Left lung (tissue), 10 donors: ENCODE measurements around the gene PI4KA. TPM values are rescaled to one million over a fixed set of nuclear protein-coding genes. Genes with fewer than 3 reads are reported as not detected.
A peak's percentile ranks its signal among the peaks of the same experiment; 100 is the strongest.

Experiments
- ATAC-seq: fragments of 200-7000 bp; cut with Tn5 transposase; one replicate; pipeline ENCODE4 v1.9.1; 2020; ENCODE audit warnings: moderate library complexity
- DNase-seq, 4 donors: peaks; one replicate each; pipeline ENCODE4 v3.0.0-alpha.2; 2013 to 2020
- H3K27ac ChIP-seq, 2 donors: fragments of 200-600 bp; sonication (generic) in 1 of 2; one replicate each; pipeline versions ENCODE4 v1.5.0 to v1.8.0; 2020 to 2021
- H3K27me3 ChIP-seq, 2 donors: fragments of 200-600 bp; sonication (generic) in 1 of 2; one replicate each; pipeline versions ENCODE4 v1.5.0 to v1.8.0; 2020 to 2021
- H3K36me3 ChIP-seq, 2 donors: fragments of 200-600 bp; sonication (generic) in 1 of 2; one replicate each; pipeline versions ENCODE4 v1.5.0 to v1.8.0; 2020 to 2021
- H3K4me1 ChIP-seq, 2 donors: fragments of 200-600 bp; one replicate each; pipeline ENCODE4 v1.8.0; 2021
- H3K4me3 ChIP-seq, 2 donors: fragments of 200-600 bp; sonication (generic) in 1 of 2; one replicate each; pipeline versions ENCODE4 v1.5.0 to v1.8.0; 2020 to 2021; ENCODE audit warnings: mild to moderate bottlenecking in 1 of 2
- H3K9me3 ChIP-seq, 2 donors: fragments of 200-600 bp; sonication (generic) in 1 of 2; one replicate each; pipeline versions ENCODE4 v1.5.0 to v1.8.0; 2020 to 2021
- intact Hi-C, 2 donors: fragments of 100-400 bp; cut with DNase I; formaldehyde crosslinking; loops; one replicate each; pipeline versions ENCODE4 v1.11.2 to v1.14.2; 2022
- polyA plus RNA-seq, 6 donors: library from polyadenylated mRNA; unstranded; fragments of 120-200 nt; gene quantifications; one replicate each; pipeline ENCODE4 v1.2.1, GENCODE V29; 2013; ENCODE audit not compliant: insufficient read length in 6 of 6
- total RNA-seq, 2 donors: library from RNA; stranded (reverse); fragmentation: NEBNext Ultra II Directional; extraction: Animal tissue kit (Norgen Biotek cat#: 25700); gene quantifications; one replicate each; pipeline ENCODE4 v1.2.1, GENCODE V29; 2021
- TF ChIP-seq, protein P1 (sequence below), 2 donors: fragments of 200-600 bp; sonication (generic) in 1 of 2; IDR thresholded peaks; one replicate each; pipeline versions ENCODE4 v1.5.0 to v1.8.0; 2021; ENCODE audit warnings: antibody characterized with exemption in 2 of 2
- donor health status: DM: no; HTN: yes; CAD: no.
- donor health status: DM: no; HTN: no; CAD: no.

PI4KA gene
- total and polyA plus RNA-seq, 8 donors: 60.5 to 108 (median 70.0) TPM

DNA sequence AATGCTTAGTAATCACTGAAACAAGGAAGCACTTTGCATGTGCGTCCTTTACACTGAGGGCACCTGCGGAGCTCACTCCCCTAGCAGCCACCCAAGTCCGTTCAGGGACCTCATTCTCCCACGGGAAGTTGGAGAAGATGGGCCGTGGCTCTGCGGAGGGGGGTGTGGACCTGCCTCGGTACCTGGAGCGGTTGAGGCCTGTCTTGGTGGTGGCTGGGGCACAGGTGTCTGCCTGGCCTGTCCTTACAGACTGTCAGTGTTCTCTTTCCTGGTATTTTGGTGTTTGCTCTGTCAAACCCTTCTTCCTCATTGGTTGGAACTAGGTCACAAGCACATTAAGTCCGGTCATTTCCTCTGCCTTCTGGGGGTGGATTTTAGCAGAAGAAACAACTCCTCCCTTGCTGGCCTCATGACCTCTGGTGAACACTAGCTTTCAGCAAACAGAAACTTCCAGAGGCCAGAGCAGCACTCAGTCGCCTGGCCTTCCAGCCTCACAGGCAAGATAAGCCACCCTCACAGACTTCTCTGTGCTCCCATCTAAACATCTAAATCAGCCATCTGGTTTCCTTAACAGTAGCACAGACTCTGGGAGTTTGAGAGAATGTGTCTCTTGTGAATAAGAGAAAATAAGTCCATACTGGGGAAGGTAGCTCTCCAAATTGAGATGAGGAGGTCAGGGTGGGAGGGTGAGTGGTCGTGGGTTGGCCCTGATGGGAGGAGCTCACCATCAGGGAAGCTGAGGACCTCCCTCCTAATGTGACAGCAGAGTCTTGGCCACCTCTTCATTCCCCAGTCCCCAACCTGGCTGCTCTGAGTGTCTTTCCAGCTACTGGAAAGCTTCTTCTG lies 8.8 kb upstream of the PI4KA start:
- peak; percentile 88 for ATAC-seq
- Histone ChIP-seq H3K27ac (peak overlapping the region; percentile 76 to 88), H3K4me3 (no peak overlapping the region), H3K36me3 (peaks cover 0 to 53% of the 10 kb centered on the region in 2 donors), H3K4me1 (peaks cover 22 to 53% of the 10 kb centered on the region in 2 donors), H3K9me3 (no peaks in the 10 kb centered on the region), H3K27me3 (no peaks in the 10 kb centered on the region)
- intact Hi-C loops: no loop called here
- TF ChIP-seq, protein P1, sequence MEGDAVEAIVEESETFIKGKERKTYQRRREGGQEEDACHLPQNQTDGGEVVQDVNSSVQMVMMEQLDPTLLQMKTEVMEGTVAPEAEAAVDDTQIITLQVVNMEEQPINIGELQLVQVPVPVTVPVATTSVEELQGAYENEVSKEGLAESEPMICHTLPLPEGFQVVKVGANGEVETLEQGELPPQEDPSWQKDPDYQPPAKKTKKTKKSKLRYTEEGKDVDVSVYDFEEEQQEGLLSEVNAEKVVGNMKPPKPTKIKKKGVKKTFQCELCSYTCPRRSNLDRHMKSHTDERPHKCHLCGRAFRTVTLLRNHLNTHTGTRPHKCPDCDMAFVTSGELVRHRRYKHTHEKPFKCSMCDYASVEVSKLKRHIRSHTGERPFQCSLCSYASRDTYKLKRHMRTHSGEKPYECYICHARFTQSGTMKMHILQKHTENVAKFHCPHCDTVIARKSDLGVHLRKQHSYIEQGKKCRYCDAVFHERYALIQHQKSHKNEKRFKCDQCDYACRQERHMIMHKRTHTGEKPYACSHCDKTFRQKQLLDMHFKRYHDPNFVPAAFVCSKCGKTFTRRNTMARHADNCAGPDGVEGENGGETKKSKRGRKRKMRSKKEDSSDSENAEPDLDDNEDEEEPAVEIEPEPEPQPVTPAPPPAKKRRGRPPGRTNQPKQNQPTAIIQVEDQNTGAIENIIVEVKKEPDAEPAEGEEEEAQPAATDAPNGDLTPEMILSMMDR (IDR thresholded peaks at IDR 0.05): no peak
- peak in 2 of 4 donors; percentile 37 to 67 for DNase-seq

DNA sequence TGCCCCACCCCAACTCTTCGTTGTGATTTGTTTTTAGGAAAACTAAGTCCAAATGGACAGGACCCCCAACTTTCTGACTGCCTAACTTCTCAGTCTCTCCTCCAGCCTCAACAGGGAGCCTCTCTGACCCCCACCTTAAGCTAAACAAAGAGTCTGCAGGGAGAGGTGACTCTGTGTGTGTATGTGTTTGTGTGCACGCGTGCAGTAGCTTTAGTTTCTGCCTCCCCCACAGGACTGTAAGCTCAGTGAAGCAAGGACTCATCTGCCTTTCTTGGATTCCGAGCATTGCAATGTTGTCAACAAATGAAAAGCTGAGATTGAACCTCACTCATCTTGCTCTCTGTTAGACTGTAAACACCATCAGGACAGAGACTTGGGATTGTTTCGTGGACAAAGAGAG lies 8.1 kb upstream of the PI4KA start:
- ATAC-seq: no peak
- Histone ChIP-seq H3K36me3 (peaks cover 0 to 46% of the 10 kb centered on the region in 2 donors), H3K27ac (peak overlapping the region; percentile 76 to 88), H3K4me3 (no peak overlapping the region), H3K9me3 (no peaks in the 10 kb centered on the region), H3K27me3 (no peaks in the 10 kb centered on the region), H3K4me1 (peaks cover 22 to 58% of the 10 kb centered on the region in 2 donors)
- TF ChIP-seq, protein P1 (IDR thresholded peaks at IDR 0.05): no peak
- intact Hi-C loops: no loop called here
- DNase-seq: no peak

DNA sequence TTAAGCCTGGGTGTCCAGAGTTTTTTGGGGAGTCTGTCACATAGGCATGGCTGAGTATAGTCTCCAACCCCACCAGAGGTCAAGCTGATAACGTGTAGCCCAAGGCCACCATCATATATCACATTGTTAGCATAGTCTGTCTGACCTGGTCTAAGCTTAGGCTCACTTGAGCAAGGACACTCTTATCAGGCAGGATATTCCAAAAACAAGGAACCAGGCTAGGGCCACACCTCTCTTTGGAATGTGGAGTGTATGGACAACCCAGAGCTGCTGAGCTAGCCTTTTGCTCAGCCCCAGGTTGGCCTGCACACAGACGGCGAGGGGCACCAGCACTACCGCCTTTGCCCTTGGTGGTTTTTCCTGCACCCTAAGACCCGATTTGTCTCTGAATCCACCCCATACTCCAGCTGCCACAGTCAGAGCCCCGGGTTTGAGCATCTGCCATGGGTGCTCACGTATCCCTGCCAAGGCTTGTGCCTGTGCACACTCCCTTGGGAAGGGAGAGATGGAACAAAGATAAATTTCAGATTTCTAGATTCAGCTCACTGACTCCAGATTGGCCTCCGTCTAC lies 7.3 kb upstream of the PI4KA start:
- Histone ChIP-seq H3K36me3 (peaks cover 0 to 39% of the 10 kb centered on the region in 2 donors), H3K4me1 (peaks cover 22 to 66% of the 10 kb centered on the region in 2 donors), H3K27me3 (no peaks in the 10 kb centered on the region), H3K9me3 (no peaks in the 10 kb centered on the region), H3K4me3 (no peak overlapping the region), H3K27ac (peak overlapping the region in 1 of 2 donors; percentile 76)
- TF ChIP-seq, protein P1 (IDR thresholded peaks at IDR 0.05): no peak
- DNase-seq (no peak), ATAC-seq (peak; percentile 48)
- intact Hi-C loops: no loop called here

DNA sequence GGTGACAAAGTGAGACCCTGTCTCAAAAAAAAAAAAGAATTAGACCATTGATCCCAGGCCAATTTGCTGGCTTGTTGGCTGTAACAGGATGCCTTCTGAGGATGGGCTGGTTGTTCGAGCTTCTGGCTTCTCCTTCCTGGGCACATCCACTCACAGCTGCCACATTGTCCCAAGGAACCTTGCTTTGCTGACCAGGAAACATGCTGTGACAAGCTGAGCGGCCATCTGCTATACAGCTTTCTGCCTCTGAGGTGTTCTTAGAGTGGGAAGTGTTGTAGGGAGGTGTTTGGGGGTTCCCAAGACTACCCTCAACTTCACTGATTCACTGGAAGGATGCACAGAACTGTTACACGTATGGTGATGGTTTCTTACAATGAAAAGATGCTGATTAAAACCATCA lies 6.7 kb upstream of the PI4KA start:
- peaks cover 0 to 32% of the 10 kb centered on the region in 2 donors for H3K36me3 ChIP-seq
- H3K27me3 ChIP-seq: no peaks in the 10 kb centered on the region
- H3K4me3 ChIP-seq: no peak overlapping the region
- H3K4me1 ChIP-seq: peaks cover 22 to 72% of the 10 kb centered on the region in 2 donors
- H3K27ac ChIP-seq: no peak overlapping the region
- TF ChIP-seq, protein P1 (IDR thresholded peaks at IDR 0.05): no peak
- ATAC-seq (no peak), DNase-seq (no peak)
- no peaks in the 10 kb centered on the region for H3K9me3 ChIP-seq
- intact Hi-C loops: no loop called here

DNA sequence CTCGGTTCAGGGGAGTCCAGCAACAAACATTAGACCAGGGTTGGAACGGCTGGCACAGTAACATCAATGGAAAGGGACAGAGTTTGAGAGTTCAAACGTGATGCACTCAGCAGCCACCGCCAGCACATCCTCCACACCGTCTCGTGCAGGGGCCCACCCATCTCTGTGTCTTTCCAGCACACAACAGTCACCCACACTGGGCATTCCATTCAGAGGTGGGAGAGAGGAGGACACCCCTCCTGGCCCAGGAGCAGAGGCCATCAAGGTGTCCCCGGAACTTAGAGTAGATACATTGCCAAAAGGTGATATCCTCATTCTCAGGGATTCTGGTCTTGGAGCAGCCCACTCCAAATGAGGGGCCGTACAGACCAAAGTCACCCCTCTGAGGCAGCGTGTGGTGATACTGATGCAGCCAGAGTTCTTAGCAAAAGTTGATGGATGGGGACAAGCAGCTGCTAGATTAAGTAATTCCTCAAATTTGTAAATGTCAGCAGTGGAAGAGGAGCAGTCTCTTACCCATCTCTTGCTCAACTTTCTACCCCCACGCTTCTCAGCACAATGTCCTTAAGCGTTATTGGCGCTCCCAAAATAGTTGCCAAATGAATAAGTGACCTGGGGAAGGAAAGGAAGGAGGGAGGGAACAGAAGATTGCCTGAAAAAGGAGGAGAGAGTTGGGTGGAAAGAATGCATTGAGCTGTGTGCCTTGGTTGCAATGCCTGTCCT lies 5.7 kb upstream of the PI4KA start:
- TF ChIP-seq, protein P1 (IDR thresholded peaks at IDR 0.05): no peak
- Histone ChIP-seq H3K4me1 (peaks cover 28 to 82% of the 10 kb centered on the region in 2 donors), H3K27ac (no peak overlapping the region), H3K4me3 (no peak overlapping the region), H3K36me3 (peaks cover 0 to 26% of the 10 kb centered on the region in 2 donors), H3K9me3 (no peaks in the 10 kb centered on the region), H3K27me3 (no peaks in the 10 kb centered on the region)
- intact Hi-C loops: no loop called here
- ATAC-seq (no peak), DNase-seq (no peak)
